ENCODE results near the gene PLEKHA7.

PLEKHA7 gene

DNA sequence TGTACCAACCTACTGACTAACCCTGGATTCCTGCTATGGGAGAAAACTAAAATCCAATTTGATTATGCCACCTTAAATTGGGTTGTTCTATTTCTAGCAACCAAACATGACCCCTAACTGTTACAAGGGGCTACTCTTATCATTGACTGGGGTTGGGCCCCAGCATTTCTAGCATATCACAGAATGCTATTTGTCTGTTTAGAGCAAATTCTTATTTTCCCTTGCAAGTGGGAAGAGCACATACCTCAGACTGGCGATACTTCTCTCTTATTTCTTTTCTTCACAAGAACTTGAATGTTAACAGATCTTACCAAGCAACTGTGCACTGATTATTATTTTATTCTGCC is 182.0 kb downstream of the PLEKHA7 start:
- no peak for DNase-seq

DNA sequence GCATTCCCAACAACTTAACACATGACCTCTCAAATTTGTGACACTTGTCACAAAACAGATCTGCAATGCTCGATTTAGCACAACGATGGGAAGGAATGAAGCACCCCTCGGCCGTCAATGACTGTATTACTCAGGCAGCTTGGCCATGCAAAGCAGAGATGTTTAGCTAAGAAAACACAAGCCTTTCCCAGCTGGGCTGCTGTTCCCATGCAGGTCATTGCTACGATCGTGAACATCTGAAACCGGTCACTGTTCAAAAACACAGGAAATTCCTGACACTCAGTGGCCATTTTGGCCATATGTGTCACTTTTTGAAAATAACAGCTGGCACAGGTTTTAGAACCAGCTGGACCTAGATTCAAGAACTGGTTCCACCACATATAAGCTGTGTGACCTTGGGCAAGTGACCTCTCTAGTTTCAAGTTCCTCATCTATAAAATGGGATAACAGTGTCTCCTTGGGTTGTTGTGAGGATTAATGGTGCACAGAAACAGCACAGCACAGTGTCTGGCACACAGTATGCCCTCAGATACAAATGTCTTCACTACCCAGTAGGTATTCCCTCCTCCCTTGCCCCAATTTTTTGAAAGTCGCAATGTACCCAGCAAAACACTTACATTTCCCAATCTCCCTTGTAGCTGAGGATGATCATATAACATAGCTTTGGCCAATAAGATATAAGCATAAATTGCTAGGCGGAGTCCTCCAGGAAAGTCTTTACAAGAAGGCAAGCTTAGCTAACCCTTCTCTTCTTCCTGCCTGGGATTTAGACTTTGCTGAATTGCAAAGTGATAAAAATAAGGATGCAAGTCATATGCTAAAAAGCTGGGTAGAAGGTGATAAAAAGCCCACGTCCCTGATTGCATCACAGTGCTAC is 182.7 kb downstream of the PLEKHA7 start:
- DNase-seq = no peak

- DNase-seq = no peak
Observed at GRCh38 chr11:16827139-16827538, 187.1 kb downstream of the PLEKHA7 start.

GRCh38 chr11:16825968-16826367 is 188.2 kb downstream of the PLEKHA7 start:
- DNase-seq = no peak

- DNase-seq = no peak
Observed at GRCh38 chr11:16825101-16825500, 189.1 kb downstream of the PLEKHA7 start.

DNA sequence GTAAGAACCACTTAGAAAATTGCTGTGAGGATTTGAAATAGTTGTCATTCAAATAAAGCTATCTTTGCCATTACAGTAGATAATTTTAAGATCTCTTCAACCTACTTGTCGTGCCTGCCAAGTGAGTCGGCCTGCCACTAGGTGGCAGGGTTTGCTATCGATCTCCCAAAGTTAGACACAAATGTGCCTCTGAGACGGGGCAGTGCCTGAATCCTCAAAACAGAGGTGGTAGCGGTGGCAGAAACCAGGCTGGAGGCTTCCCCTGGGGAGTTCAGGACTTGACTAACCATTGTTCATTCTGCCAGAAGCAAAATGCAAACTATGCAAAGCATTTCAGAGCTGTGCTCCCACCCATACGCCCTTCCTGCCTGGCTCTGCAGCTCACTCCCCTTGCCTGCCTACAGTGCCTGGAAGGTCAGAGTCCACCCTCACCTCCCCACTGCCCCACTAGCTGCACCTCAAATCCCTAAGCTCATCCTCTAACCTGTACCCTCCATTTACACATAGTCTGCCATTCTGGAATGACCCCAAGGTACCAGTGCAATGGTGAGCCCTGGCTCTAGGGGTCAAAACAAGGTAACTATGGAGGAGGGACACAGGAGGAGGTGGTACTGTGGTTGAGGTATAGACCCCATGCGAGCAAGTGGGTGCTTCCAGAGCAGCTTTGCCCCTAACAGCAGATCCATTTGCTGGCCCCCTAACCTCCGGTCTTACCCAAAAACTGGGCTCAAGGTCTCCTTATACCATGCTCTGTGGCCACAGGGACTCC is 193.7 kb downstream of the PLEKHA7 start:
- peak; percentile 42 for DNase-seq

GRCh38 chr11:16818284-16818683 is 195.9 kb downstream of the PLEKHA7 start:
- DNase-seq = no peak

DNA sequence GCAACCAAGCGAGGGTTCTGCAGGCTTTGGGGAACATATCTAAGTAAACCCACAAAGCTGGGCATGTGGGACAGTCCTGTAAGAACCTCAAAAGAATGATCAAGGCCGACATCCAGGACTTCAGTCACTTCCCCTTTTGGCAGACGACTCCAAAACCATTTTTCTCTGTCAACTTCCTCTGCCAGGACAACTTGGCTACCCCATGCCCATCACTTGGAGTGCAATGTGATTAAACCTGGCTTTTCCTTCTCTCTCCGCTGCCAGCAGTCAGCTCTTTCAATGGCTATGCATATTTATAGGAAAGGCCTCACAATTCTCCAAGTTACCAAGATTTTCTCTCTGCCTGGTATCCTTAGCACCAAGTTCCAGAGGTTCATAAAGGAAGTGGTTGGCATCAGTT is 196.9 kb downstream of the PLEKHA7 start:
- DNase-seq = no peak

DNA sequence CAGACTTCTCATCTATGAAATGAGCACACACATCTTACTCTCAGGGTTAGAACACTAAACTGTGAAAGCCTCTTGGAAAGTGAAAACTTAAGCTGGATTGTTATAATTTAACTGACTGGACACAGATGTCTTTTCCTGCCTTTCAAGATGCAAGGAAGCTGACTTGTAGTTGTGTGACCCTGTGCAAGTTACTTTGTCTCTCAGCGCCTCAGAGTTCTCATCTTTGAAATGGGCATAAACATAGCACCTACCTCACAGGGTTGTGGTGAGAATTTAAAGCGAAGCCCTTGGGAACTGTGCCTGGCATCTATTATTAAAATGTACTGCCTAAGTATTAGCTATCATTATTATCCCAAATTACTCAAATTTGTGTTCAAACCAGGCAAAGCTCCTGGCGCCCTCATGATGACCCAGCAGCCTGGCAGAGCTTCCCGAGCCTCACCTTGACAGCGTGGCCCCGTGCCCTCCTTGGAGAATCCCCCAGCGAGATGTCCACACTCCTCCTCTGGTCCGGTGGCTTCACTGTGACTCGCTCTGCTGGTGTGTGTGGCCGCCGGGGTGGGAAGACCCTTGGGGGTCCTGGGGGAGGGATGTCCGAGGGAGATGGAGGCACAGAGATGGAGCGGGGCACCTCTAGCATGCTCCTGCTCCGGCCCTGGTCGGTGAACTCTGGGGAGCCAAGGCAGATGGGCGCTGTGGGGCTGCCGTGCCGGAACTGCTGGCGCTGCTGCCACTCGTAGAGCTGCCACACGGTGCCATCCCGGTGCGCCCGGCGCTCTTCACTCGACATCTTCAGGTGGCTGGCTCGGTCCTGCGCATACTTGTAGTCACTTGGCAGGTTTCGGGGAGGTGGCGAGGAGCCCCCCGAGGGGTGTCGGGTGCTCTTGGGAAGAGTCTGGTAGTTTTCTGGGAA is 197.6 kb downstream of the PLEKHA7 start:
- DNase-seq = no peak

DNA sequence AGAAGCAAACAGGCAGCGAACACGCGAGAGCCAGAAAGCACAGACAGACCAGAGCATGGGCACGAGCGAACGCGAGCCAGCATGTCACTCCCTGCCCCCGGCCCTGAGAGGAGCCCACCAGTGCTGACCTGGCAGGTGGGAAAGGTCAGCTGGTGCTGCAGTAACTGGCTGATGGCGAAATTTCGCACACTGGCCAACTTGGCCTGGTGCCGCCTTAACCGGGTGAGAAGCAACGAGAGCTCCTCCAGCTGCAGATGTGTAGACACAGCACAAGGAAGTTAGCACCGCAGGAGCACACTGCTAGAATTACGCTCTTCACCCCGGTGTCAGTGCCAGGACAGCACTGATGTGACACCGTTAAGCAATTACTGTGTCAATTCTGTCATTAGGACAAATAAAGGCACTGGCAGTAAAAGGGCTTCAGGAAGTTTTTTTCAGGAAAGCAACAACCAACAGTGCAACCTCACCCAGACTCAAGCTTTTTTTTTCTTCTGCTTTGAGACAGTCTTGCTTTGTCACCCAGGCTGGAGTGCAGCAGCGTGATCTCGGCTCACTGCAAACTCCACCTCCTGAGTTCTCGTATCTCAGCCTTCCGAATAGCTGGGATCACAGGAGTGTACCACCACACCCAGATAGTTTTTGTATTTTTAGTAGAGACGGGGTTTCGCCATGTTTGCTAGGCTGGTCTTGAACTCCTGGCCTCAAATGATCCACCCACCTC is 199.0 kb downstream of the PLEKHA7 start:
- DNase-seq = no peak

GRCh38 chr11:16814410-16815046 is 199.7 kb downstream of the PLEKHA7 start:
- DNase-seq = no peak

DNA sequence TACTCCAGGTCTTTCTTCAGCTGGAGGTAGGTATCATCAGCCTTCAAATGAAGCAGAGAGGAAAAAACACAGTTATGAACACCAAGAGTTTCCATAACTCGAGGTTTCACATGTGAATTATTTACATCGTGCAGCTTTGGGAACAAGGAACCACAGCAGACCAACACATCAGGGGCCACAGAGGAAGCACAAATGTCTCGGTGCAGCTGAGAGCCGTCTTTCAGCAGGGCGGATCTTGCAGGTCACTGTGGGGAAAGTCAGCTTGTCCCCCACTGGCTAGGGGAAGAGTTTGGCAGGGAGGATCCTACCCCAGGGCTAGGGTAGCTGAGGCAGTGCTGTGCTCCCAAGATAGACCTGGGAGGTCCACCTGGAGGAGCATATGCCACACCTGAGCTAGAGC is 201.1 kb downstream of the PLEKHA7 start:
- no peak for DNase-seq

GRCh38 chr11:16812274-16812673 is 201.9 kb downstream of the PLEKHA7 start:
- DNase-seq = no peak

GRCh38 chr11:16811136-16812020 is 202.8 kb downstream of the PLEKHA7 start:
- no peak for DNase-seq

GRCh38 chr11:16809886-16810668 is 204.1 kb downstream of the PLEKHA7 start:
- DNase-seq = no peak

- DNase-seq = no peak
Observed at GRCh38 chr11:16807306-16807705, 206.9 kb downstream of the PLEKHA7 start.

DNA sequence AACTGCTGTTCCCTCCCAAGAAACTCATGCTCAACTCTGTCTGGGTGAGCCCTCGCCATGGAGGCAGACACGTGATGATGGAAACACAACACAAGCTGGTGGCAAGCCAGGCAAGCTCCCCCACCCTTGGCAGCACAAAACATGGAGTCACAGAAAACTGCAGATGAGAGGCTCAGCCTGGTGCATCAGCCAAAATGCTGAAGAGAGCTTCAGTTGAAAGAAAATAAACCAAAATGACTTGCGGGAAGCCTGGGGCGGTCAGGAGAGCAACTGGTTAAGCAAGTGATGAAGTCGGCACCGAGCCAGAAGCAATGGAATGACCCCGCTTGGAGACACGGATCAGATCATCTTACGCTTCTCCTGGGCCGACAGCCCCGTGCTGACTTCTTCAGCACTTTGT is 207.4 kb downstream of the PLEKHA7 start:
- DNase-seq = peak; percentile 19

DNA sequence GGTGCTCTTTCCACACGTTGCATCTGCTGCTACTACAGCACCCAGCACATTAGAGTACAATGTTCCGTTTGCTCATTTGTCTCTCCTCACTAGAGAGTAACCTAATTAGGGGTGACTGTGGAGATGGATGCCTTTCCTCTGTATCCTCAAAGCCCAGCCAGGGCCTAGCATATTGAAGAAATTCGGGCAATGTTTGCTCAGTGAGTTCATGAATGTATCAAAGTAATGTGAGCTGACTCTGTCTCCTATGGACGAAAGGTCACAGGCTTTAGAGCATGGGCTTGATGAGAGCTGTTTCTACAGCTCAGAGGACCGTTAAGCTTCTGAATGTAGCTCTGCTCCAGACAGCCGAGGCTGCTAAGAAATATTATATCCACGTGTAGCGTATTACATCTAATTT is 208.3 kb downstream of the PLEKHA7 start:
- DNase-seq = no peak

- no peak for DNase-seq
Observed at GRCh38 chr11:16804104-16804947, 209.9 kb downstream of the PLEKHA7 start.

All from DMS79 (cell line).